ENCODE data around the gene CYP2A6. TPM values are rescaled to one million over a fixed set of nuclear protein-coding genes. Genes with fewer than 3 reads are reported as not detected.

CYP2A6 gene
- total RNA-seq, 6 experiments from 2014 or later = not detected

GRCh38 chr19:40808021-40808325 lies 42.3 kb downstream of the CYP2A6 start:
- peak overlapping the region; percentile 78 for H3K27ac Mint-ChIP-seq
- H3K27me3 Mint-ChIP-seq (ENCODE audit: insufficient read depth) = peaks cover 2% of the 10 kb centered on the region
- TF ChIP-seq CTCF (IDR thresholded peaks at IDR 0.05) = no peak
- H3K36me3 Mint-ChIP-seq (ENCODE audit: low read depth) = peaks cover 22% of the 10 kb centered on the region
- peaks cover 79% of the 10 kb centered on the region for H3K4me1 Mint-ChIP-seq (ENCODE audit: low read depth)
- no peaks in the 10 kb centered on the region for H3K9me3 Mint-ChIP-seq
- peak overlapping the region; percentile 22; the same call in 1 of the 2 replicates for H3K4me3 Mint-ChIP-seq
- no peak for DNase-seq

GRCh38 chr19:40807147-40808020 lies 42.9 kb downstream of the CYP2A6 start:
- peak; percentile 60 for TF ChIP-seq CTCF (IDR thresholded peaks at IDR 0.05)
- Mint-ChIP-seq H3K27me3 (ENCODE audit: insufficient read depth) (peaks cover 2% of the 10 kb centered on the region), H3K9me3 (no peaks in the 10 kb centered on the region), H3K36me3 (ENCODE audit: low read depth) (peaks cover 22% of the 10 kb centered on the region), H3K4me3 (peak overlapping the region; percentile 76), H3K4me1 (ENCODE audit: low read depth) (peaks cover 79% of the 10 kb centered on the region), H3K27ac (peak overlapping the region; percentile 90)
- no peak for DNase-seq

- H3K9me3 Mint-ChIP-seq = no peaks in the 10 kb centered on the region
- peaks cover 81% of the 10 kb centered on the region for H3K4me1 Mint-ChIP-seq (ENCODE audit: low read depth)
- H3K36me3 Mint-ChIP-seq (ENCODE audit: low read depth) = peaks cover 27% of the 10 kb centered on the region
- H3K27ac Mint-ChIP-seq = peak overlapping the region; percentile 90
- peak; percentile 96 for DNase-seq
- H3K27me3 Mint-ChIP-seq (ENCODE audit: insufficient read depth) = peaks cover 2% of the 10 kb centered on the region
- TF ChIP-seq CTCF (IDR thresholded peaks at IDR 0.05) = peak; percentile 93
- peak overlapping the region; percentile 76 for H3K4me3 Mint-ChIP-seq
Measured at GRCh38 chr19:40806423-40807146, 43.7 kb downstream of the CYP2A6 start.

- Mint-ChIP-seq H3K9me3 (no peaks in the 10 kb centered on the region), H3K36me3 (ENCODE audit: low read depth) (peaks cover 23% of the 10 kb centered on the region), H3K27ac (peak overlapping the region; percentile 90), H3K4me1 (ENCODE audit: low read depth) (peaks cover 75% of the 10 kb centered on the region), H3K4me3 (no peak overlapping the region), H3K27me3 (ENCODE audit: insufficient read depth) (peaks cover 2% of the 10 kb centered on the region)
- no peak for TF ChIP-seq CTCF (IDR thresholded peaks at IDR 0.05)
- DNase-seq = no peak
Measured at GRCh38 chr19:40805258-40805868, 44.9 kb downstream of the CYP2A6 start.

- TF ChIP-seq CTCF (IDR thresholded peaks at IDR 0.05) = peak; percentile 33; the same call in 1 of the 2 replicates
- no peak for DNase-seq
- Mint-ChIP-seq H3K4me3 (no peak overlapping the region), H3K27me3 (ENCODE audit: insufficient read depth) (peaks cover 2% of the 10 kb centered on the region), H3K36me3 (ENCODE audit: low read depth) (peaks cover 21% of the 10 kb centered on the region), H3K4me1 (ENCODE audit: low read depth) (peaks cover 69% of the 10 kb centered on the region), H3K9me3 (no peaks in the 10 kb centered on the region), H3K27ac (peak overlapping the region; percentile 69)
Measured at GRCh38 chr19:40804783-40805242, 45.4 kb downstream of the CYP2A6 start.

Data from HFFc6 (cell line).